Measurements from ENCODE around the gene USH2A.

GRCh38 chr1:215682232-215682631, 741.0 kb downstream of the USH2A start:
- TF ChIP-seq CTCF (IDR thresholded peaks at IDR 0.05), result no peak
- TF ChIP-seq POLR2AphosphoS5 (IDR thresholded peaks at IDR 0.05), result no peak
- TF ChIP-seq POLR2A (IDR thresholded peaks at IDR 0.05), result no peak

Measured in transverse colon (tissue), 4 donors.